SK-N-SH treated with all-trans-retinoic acid at 6 μM for 48 hours (cell line): ENCODE results near the gene PPT2.

ENCODE experiments used
- ATAC-seq: fragments of 200-7000 bp; cut with Tn5 transposase; 3 replicates; pipeline ENCODE4 v1.9.1; 2020; ENCODE audit warnings: mild to moderate bottlenecking, moderate library complexity
- ARNTL ChIP-seq: fragments of 450-650 bp; formaldehyde crosslinking; IDR thresholded peaks from 2 replicates; pipeline ENCODE4 v1.5.0; 2020; ENCODE audit warnings: low read depth, mild to moderate bottlenecking, moderate library complexity, borderline replicate concordance
- BACH2 ChIP-seq: fragments of 250-450 bp; sonication (Bioruptor Pico); IDR thresholded peaks from 2 replicates; pipeline ENCODE4 v1.9.0; 2021; ENCODE audit warnings: mild to moderate bottlenecking, borderline replicate concordance
- CSDC2 ChIP-seq: fragments of 250-450 bp; sonication (Bioruptor Pico); IDR thresholded peaks from 2 replicates; pipeline ENCODE4 v1.5.0; 2020; ENCODE audit warnings: mild to moderate bottlenecking, moderate library complexity
- GLIS3 ChIP-seq: fragments of 250-450 bp; sonication (Bioruptor Pico); IDR thresholded peaks from 2 replicates; pipeline ENCODE4 v1.5.0; 2020; ENCODE audit warnings: mild to moderate bottlenecking, moderate library complexity
- ISL1 ChIP-seq: fragments of 250-450 bp; sonication (Bioruptor Pico); IDR thresholded peaks from 2 replicates; pipeline ENCODE4 v2.1.2; 2022; ENCODE audit warnings: mild to moderate bottlenecking, moderate library complexity
- OSR1 ChIP-seq: fragments of 250-450 bp; sonication (Bioruptor Pico); IDR thresholded peaks from 2 replicates; pipeline ENCODE4 v1.8.0; 2022; ENCODE audit warnings: moderate library complexity, mild to moderate bottlenecking, inconsistent platforms
- PPARA ChIP-seq: fragments of 250-450 bp; sonication (Bioruptor Pico); IDR thresholded peaks from 2 replicates; pipeline ENCODE4 v1.5.0; 2020; ENCODE audit warnings: mild to moderate bottlenecking, borderline replicate concordance
- RARB ChIP-seq: fragments of 250-450 bp; sonication (Bioruptor Pico); IDR thresholded peaks from 2 replicates; pipeline ENCODE4 v1.8.0; 2021; ENCODE audit warnings: mild to moderate bottlenecking, moderate library complexity
- TCF4 ChIP-seq: fragments of 250-450 bp; sonication (Bioruptor Pico); IDR thresholded peaks from 2 replicates; pipeline ENCODE4 v1.8.0; 2021; ENCODE audit warnings: mild to moderate bottlenecking, moderate library complexity, borderline replicate concordance
- TOX ChIP-seq: fragments of 250-450 bp; sonication (Bioruptor Pico); IDR thresholded peaks from 2 replicates; pipeline ENCODE4 v1.8.0; 2021; ENCODE audit warnings: mild to moderate bottlenecking, moderate library complexity, borderline replicate concordance
- ZC3H10 ChIP-seq: fragments of 250-450 bp; sonication (Bioruptor Pico); IDR thresholded peaks from 2 replicates; pipeline ENCODE4 v1.5.1; 2021; ENCODE audit warnings: mild to moderate bottlenecking, moderate library complexity
- ZFP3 ChIP-seq: fragments of 250-450 bp; sonication (Bioruptor Pico); IDR thresholded peaks from 2 replicates; pipeline ENCODE4 v1.5.0; 2020; ENCODE audit warnings: mild to moderate bottlenecking, moderate library complexity
- ZFP30 ChIP-seq: fragments of 450-650 bp; formaldehyde crosslinking; IDR thresholded peaks from 2 replicates; pipeline ENCODE4 v1.5.0; 2022; ENCODE audit warnings: mild to moderate bottlenecking, moderate library complexity
- ZNF565 ChIP-seq: fragments of 450-650 bp; formaldehyde crosslinking; conservative IDR thresholded peaks from 2 replicates; pipeline ENCODE4 v1.5.0; 2020; ENCODE audit warnings: low read depth, mild to moderate bottlenecking, moderate library complexity
- ZNF70 ChIP-seq: fragments of 450-650 bp; formaldehyde crosslinking; IDR thresholded peaks from 2 replicates; pipeline ENCODE4 v1.5.0; 2020; ENCODE audit warnings: mild to moderate bottlenecking, moderate library complexity
- ZNF8 ChIP-seq: fragments of 450-650 bp; formaldehyde crosslinking; IDR thresholded peaks from 2 replicates; pipeline ENCODE4 v1.5.0; 2020; ENCODE audit warnings: mild to moderate bottlenecking, moderate library complexity
- TF ChIP-seq, protein P1 (sequence below): fragments of 250-450 bp; sonication (Bioruptor Pico); IDR thresholded peaks from 2 replicates; pipeline ENCODE4 v1.5.0; 2020; ENCODE audit warnings: mild to moderate bottlenecking, moderate library complexity
- TF ChIP-seq, protein P2 (sequence below): fragments of 250-450 bp; sonication (Bioruptor Pico); IDR thresholded peaks from 2 replicates; pipeline ENCODE4 v1.8.0; 2021; ENCODE audit warnings: low read depth, mild to moderate bottlenecking, moderate library complexity, borderline replicate concordance

The PPT2 gene

DNA sequence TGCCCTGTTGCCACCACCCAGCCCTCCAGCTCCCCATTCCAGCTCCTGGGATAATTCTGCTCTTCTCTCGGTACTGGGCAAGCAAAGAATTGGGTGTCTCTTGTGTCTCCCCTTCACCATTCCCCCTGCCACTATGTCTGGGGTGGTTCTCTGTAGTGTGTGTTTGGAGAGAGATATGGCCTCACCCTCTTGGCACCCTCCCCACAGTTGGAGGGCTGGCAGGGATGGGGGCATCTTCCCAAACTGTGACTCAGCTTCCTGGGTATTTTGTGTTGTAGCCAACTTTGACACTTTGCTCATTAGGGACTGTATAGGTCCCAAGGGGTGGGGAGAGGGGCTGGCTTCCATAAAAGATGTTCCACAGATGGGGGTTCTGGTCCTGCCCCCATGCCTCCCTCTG lies 46.5 kb upstream of the PPT2 start (continued):
- no peak for TF ChIP-seq BACH2

DNA sequence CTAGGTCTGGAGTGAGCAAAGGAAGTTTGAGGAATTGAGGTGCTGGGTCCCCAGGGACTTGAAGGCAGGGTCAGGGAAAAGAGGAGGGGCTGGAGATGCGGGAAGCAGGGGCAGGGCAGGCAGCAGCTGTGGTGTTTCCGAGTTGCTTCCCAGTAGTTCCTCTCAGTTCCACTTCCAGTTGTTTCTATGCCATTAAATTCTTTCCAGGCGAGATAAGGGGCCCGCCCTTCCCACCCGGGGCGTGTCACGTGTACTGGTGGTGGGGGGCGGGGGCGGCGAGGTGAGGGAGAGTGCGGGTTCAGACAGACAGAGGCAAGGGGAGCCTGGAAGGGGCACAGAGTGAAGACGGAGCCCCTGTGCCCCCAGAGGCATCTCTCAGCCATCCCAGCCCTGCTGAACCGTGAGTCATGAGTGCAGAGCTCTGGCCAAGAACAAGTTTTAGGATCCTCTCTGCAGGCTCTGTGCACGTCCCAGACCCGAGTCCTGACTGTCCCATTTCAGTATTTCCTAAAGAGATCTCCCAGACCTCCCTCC lies 45.8 kb upstream of the PPT2 start:
- ATAC-seq, result peak; percentile 80
- TF ChIP-seq ZFP3 (no peak), GLIS3 (CRISPR knock-in tag) (no peak), ZFP30 (CRISPR knock-in tag) (no peak), ARNTL (CRISPR knock-in tag) (no peak)
- TF ChIP-seq, protein P1, sequence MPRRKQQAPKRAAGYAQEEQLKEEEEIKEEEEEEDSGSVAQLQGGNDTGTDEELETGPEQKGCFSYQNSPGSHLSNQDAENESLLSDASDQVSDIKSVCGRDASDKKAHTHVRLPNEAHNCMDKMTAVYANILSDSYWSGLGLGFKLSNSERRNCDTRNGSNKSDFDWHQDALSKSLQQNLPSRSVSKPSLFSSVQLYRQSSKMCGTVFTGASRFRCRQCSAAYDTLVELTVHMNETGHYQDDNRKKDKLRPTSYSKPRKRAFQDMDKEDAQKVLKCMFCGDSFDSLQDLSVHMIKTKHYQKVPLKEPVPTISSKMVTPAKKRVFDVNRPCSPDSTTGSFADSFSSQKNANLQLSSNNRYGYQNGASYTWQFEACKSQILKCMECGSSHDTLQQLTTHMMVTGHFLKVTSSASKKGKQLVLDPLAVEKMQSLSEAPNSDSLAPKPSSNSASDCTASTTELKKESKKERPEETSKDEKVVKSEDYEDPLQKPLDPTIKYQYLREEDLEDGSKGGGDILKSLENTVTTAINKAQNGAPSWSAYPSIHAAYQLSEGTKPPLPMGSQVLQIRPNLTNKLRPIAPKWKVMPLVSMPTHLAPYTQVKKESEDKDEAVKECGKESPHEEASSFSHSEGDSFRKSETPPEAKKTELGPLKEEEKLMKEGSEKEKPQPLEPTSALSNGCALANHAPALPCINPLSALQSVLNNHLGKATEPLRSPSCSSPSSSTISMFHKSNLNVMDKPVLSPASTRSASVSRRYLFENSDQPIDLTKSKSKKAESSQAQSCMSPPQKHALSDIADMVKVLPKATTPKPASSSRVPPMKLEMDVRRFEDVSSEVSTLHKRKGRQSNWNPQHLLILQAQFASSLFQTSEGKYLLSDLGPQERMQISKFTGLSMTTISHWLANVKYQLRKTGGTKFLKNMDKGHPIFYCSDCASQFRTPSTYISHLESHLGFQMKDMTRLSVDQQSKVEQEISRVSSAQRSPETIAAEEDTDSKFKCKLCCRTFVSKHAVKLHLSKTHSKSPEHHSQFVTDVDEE, result no peak
- TF ChIP-seq, all 23 proteins: peak for 0

DNA sequence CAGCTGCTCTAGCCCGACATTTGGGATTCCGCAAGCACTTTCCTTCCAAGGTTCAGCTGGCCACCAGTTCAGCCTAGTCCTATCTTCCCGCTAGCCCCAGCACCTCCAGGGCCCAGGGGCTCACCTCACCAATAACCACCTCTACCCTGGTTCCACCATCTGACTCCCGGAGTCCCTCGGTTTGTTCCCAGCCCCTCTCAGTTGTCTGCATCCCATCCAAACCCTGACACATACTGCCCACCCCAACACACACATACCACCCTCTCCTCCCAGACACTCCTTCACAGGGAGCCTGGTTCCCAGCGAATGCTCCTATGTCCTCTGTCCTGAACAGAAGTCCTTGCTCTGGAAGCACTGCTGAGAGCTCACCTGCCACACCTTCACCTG lies 45.2 kb upstream of the PPT2 start:
- TF ChIP-seq GLIS3 (CRISPR knock-in tag) (no peak), RARB (no peak), ZNF8 (CRISPR knock-in tag) (no peak), BACH2 (no peak), ZNF565 (no peak), TCF4 (CRISPR knock-in tag) (no peak)
- TF ChIP-seq, all 23 proteins: peak for 0
- ATAC-seq, result peak; percentile 35; the same call in 2 of the 3 replicates

DNA sequence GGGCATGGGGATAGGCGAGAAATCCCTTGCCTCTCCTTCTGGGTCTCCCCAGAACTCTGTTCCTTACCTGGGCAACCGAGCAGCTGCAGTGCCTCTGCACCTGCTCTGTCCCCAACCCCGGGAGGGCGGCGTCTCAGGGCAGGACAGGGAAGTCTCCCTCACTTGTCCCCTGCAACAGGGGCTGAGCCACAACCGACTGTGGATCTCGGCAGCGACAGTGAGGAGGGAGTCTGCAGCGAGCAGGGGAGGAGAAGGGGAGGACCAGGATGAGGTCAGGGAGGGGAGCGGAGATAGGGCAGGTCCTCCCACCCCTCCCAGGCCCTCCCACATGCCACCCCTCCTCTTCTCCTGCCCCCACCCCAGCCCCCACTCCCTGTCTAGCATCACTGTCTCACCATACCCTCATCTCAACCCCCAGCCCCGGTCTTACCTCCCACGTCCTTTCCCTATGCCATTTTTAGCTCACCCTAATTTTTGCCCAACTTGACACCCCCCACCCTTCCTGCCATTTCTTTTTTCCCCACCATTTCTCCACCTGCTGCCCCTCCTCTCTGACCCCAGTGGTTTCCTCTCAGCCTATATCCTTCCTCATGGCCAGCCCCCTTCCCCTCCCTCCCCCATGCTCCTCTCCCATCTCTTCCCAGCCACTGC lies 44.7 kb upstream of the PPT2 start, which contains the start of gene TNXB:
TNXB (minus strand) TSS at position 225 of the 651 bp plus-strand sequence. CDS start 11,140 bp downstream, outside the sequence.
- ATAC-seq, result peak; percentile 4; the same call in 2 of the 3 replicates
- no peak for TF ChIP-seq OSR1 (CRISPR knock-in tag)
- TF ChIP-seq, protein P2, sequence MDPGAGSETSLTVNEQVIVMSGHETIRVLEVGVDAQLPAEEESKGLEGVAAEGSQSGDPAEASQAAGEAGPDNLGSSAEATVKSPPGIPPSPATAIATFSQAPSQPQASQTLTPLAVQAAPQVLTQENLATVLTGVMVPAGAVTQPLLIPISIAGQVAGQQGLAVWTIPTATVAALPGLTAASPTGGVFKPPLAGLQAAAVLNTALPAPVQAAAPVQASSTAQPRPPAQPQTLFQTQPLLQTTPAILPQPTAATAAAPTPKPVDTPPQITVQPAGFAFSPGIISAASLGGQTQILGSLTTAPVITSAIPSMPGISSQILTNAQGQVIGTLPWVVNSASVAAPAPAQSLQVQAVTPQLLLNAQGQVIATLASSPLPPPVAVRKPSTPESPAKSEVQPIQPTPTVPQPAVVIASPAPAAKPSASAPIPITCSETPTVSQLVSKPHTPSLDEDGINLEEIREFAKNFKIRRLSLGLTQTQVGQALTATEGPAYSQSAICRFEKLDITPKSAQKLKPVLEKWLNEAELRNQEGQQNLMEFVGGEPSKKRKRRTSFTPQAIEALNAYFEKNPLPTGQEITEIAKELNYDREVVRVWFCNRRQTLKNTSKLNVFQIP, result no peak

DNA sequence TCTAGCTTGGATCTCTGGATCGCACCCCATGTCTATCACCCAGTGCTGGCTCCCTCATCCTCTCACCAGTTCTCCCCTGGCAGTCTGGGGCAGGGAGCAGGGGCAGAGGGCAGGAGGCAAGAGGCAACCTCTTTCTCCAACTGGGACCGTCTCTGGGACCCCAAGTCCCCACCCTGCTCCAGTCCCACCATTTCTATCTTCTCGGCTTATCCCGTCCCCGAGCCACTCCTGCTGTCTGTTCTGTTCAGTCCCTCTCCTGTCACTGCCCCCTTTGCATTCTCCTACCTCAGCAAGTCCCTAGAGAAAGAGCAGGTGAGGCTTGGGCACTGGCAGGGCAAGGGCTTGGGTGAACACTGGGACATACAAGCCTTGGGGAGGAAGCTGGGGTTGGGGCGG lies 44.2 kb upstream of the PPT2 start:
- no peak for TF ChIP-seq GLIS3 (CRISPR knock-in tag)
- TF ChIP-seq, protein P1, result no peak
- TF ChIP-seq RARB, result no peak
- no peak for ATAC-seq

DNA sequence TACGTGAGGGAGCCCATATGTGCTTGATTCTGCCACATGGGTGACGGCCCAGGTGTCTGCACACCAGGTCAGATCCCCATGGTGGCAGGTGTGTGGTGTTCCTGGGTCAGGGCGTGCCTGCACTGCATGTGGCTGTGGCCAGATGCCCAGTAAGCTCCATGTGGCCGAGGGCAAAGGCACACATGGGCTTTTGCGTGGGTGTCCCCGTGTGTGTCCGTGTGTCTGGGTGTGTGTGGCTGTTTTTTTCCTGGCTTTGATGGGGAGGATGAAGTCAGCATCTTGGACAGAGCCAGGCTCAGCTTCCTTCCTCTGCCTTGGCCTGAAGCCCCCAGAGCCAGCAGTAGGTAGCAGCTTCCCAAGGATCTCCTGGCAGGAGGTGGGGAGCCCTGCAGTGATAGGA lies 43.3 kb upstream of the PPT2 start:
- ATAC-seq, result no peak
- no peak for TF ChIP-seq ARNTL (CRISPR knock-in tag)

DNA sequence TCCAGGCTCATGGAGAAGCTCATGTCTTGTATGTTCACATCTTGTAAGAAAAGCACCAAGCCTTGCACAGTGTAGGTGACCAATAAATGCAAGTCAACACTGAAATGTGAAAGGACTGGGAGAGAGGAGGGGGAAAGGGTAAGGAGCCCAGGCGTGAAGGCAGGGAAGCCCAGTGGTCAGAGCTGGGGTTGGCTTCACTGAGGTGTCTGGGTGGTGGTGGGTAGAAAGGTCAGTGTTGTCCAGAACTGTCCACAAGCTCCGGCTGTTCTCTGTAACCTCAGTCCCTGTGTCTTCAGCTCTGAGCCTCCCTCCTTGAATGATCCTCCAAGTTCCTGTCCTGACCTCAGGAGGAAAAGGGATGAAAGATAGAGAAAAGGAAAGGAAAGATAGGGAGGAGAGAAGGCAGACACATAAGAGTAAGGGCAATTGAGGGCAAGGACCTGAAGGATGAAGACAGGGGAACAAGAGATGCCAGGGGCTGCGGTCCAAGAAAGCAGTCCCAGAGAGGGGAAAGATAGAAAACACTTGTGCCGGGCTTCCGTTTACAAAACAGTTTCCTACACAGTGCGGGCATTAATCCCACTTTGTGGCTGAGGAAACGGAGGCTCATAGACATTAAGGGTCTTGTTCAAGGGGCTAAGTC lies 42.4 kb upstream of the PPT2 start:
- ATAC-seq, result no peak
- TF ChIP-seq GLIS3 (CRISPR knock-in tag) (no peak), BACH2 (no peak), TOX (no peak), ZFP30 (CRISPR knock-in tag) (no peak), ZNF565 (no peak), CSDC2 (CRISPR knock-in tag) (no peak), PPARA (CRISPR knock-in tag) (no peak), ZNF70 (CRISPR knock-in tag) (no peak), ZC3H10 (CRISPR knock-in tag) (no peak), ISL1 (CRISPR knock-in tag) (no peak)
- TF ChIP-seq, protein P1, result no peak
